GM23338 (cell line): ENCODE measurements around the gene CCT5. TPM values are rescaled to one million over a fixed set of nuclear protein-coding genes. Genes with fewer than 3 reads are reported as not detected.

Source experiments
- ATAC-seq: fragments of 200-7000 bp; cut with Tn5 transposase; 3 replicates; pipeline ENCODE4 v1.9.1; 2020
- DNase-seq: peaks from one replicate; pipeline ENCODE4 v3.0.0-alpha.2; 2015; ENCODE audit warnings: low spot score
- H2AFZ ChIP-seq: fragments of 200-600 bp; sonication (generic); 2 replicates; pipeline ENCODE4 v1.8.0; 2016; ENCODE audit warnings: antibody characterized with exemption, mild to moderate bottlenecking, moderate library complexity
- H3F3A ChIP-seq: fragments of 200-600 bp; sonication (generic); replicated peaks from 2 replicates; pipeline ENCODE4 v1.8.0; 2017; ENCODE audit warnings: antibody characterized with exemption, mixed run types, low read depth
- H3K27ac ChIP-seq: fragments of 200-600 bp; sonication (generic); 2 replicates; pipeline ENCODE4 v1.6.1; 2016; ENCODE audit warnings: low read depth
- H3K27me3 ChIP-seq: fragments of 200-600 bp; sonication (generic); 2 replicates; pipeline ENCODE4 v1.8.0; 2016; ENCODE audit warnings: mild to moderate bottlenecking, mixed run types, moderate library complexity; ENCODE audit not compliant: insufficient read depth
- H3K36me3 ChIP-seq: fragments of 200-600 bp; sonication (generic); 2 replicates; pipeline ENCODE4 v1.8.0; 2016; ENCODE audit warnings: mild to moderate bottlenecking; ENCODE audit not compliant: insufficient read depth
- H3K4me1 ChIP-seq: fragments of 200-600 bp; sonication (generic); 2 replicates; pipeline ENCODE4 v1.8.0; 2016; ENCODE audit warnings: mild to moderate bottlenecking, moderate library complexity; ENCODE audit not compliant: insufficient read depth
- H3K4me2 ChIP-seq: fragments of 200-600 bp; sonication (generic); 2 replicates; pipeline ENCODE4 v1.7.1; 2017; ENCODE audit warnings: mixed run types
- H3K4me3 ChIP-seq: fragments of 200-600 bp; sonication (generic); 2 replicates; pipeline ENCODE4 v1.6.1; 2016; ENCODE audit warnings: mixed run types
- H3K79me2 ChIP-seq: fragments of 200-600 bp; sonication (generic); replicated peaks from 2 replicates; pipeline ENCODE4 v1.8.0; 2017; ENCODE audit warnings: mild to moderate bottlenecking; ENCODE audit not compliant: insufficient read depth
- H3K9me2 ChIP-seq: fragments of 200-600 bp; sonication (generic); 2 replicates; pipeline ENCODE4 v1.8.0; 2017; ENCODE audit not compliant: insufficient read depth
- H4K20me1 ChIP-seq: fragments of 200-600 bp; sonication (generic); replicated peaks from 2 replicates; pipeline ENCODE4 v1.8.0; 2017; ENCODE audit warnings: mild to moderate bottlenecking; ENCODE audit not compliant: insufficient read depth
- H3K27ac Mint-ChIP-seq: 2 replicates; pipeline ENCODE4 v1.8.0; 2020; ENCODE audit warnings: inconsistent platforms, mild to moderate bottlenecking, moderate library complexity, mixed read lengths
- H3K27me3 Mint-ChIP-seq: 3 replicates; pipeline ENCODE4 v1.8.0; 2022; ENCODE audit warnings: low read depth, mild to moderate bottlenecking, moderate library complexity, mixed read lengths, inconsistent platforms; ENCODE audit not compliant: insufficient read depth, poor library complexity
- H3K36me3 Mint-ChIP-seq: 3 replicates; pipeline ENCODE4 v1.8.0; 2021; ENCODE audit warnings: low read depth, mild to moderate bottlenecking, inconsistent platforms, moderate library complexity, mixed read lengths
- H3K4me1 Mint-ChIP-seq: 3 replicates; pipeline ENCODE4 v1.8.0; 2020; ENCODE audit warnings: mild to moderate bottlenecking, inconsistent platforms, mixed read lengths
- H3K4me3 Mint-ChIP-seq: 3 replicates; pipeline ENCODE4 v1.8.0; 2021; ENCODE audit warnings: moderate library complexity, mild to moderate bottlenecking, inconsistent platforms, mixed read lengths
- H3K9me3 Mint-ChIP-seq: 3 replicates; pipeline ENCODE4 v1.8.0; 2020; ENCODE audit warnings: moderate library complexity, mild to moderate bottlenecking, inconsistent platforms, mixed read lengths
- CREB1 ChIP-seq: fragments of 250-450 bp; sonication (Bioruptor Pico); IDR thresholded peaks from 2 replicates; pipeline ENCODE4 v1.5.0; 2020; ENCODE audit warnings: low read depth, mild to moderate bottlenecking, moderate library complexity
- EZH2 ChIP-seq: fragments of 200-600 bp; sonication (generic); IDR thresholded peaks from one replicate; pipeline ENCODE4 v1.8.0; 2017; ENCODE audit warnings: antibody characterized with exemption, mild to moderate bottlenecking, low read depth; ENCODE audit not compliant: unreplicated experiment
- EZH2phosphoT487 ChIP-seq: fragments of 200-600 bp; sonication (generic); IDR thresholded peaks from one replicate; pipeline ENCODE4 v1.8.1; 2018; ENCODE audit warnings: antibody characterized with exemption; ENCODE audit not compliant: unreplicated experiment
- JUNB ChIP-seq: IDR thresholded peaks from one replicate; pipeline ENCODE4 v1.6.1; 2016; ENCODE audit warnings: antibody characterized with exemption; ENCODE audit not compliant: unreplicated experiment
- NANOG ChIP-seq: IDR thresholded peaks from 2 replicates; pipeline ENCODE4 v1.6.1; 2016; ENCODE audit warnings: antibody characterized with exemption, borderline replicate concordance
- POLR2AphosphoS5 ChIP-seq: IDR thresholded peaks from 2 replicates; pipeline ENCODE4 v1.6.1; 2016; ENCODE audit warnings: antibody characterized with exemption, low read depth
- STAT1 ChIP-seq: IDR thresholded peaks from one replicate; pipeline ENCODE4 v1.6.1; 2016; ENCODE audit warnings: antibody characterized with exemption; ENCODE audit not compliant: unreplicated experiment
- ZNF114 ChIP-seq: fragments of 250-450 bp; sonication (Bioruptor Pico); IDR thresholded peaks from 2 replicates; pipeline ENCODE4 v1.5.0; 2020; ENCODE audit warnings: mild to moderate bottlenecking, moderate library complexity
- ZNF331 ChIP-seq: fragments of 250-450 bp; sonication (Bioruptor Pico); IDR thresholded peaks from 2 replicates; pipeline ENCODE4 v1.5.0; 2020; ENCODE audit warnings: low read depth, mild to moderate bottlenecking, moderate library complexity
- polyA plus RNA-seq: library from polyadenylated mRNA; unstranded; fragments of >200 nt; fragmentation: Nextera tagmentation; extraction: Ambion mirVana; gene quantifications from 2 replicates; pipeline ENCODE4 v1.2.1, GENCODE V29; 2016
- total RNA-seq: library from RNA; depleted of rRNA; stranded (reverse); fragments of >200 nt; shearing (Covaris generic); gene quantifications from 2 replicates; pipeline ENCODE4 v1.2.3, GENCODE V29; 2014
- TF ChIP-seq, protein P1 (sequence below): IDR thresholded peaks from one replicate; pipeline ENCODE4 v1.6.1; 2018; ENCODE audit warnings: antibody characterized with exemption; ENCODE audit not compliant: unreplicated experiment
- TF ChIP-seq, protein P2 (sequence below), 2 experiments: fragments of 200-600 bp in 1 of 2; sonication (generic) in 1 of 2; conservative IDR thresholded peaks; 2 replicates each; pipeline versions ENCODE4 v1.5.1 to v1.6.1; 2016 to 2017; ENCODE audit warnings: antibody characterized with exemption in 2 of 2, low read depth in 2 of 2, mild to moderate bottlenecking in 2 of 2, moderate library complexity in 1 of 2
- TF ChIP-seq, protein P3 (sequence below): fragments of 250-450 bp; sonication (Bioruptor Pico); IDR thresholded peaks from 2 replicates; pipeline ENCODE4 v1.5.0; 2020; ENCODE audit warnings: mild to moderate bottlenecking, moderate library complexity

CCT5 gene
- total and polyA plus RNA-seq, 2 experiments from 2014 or later = 576 to 661 TPM

DNA sequence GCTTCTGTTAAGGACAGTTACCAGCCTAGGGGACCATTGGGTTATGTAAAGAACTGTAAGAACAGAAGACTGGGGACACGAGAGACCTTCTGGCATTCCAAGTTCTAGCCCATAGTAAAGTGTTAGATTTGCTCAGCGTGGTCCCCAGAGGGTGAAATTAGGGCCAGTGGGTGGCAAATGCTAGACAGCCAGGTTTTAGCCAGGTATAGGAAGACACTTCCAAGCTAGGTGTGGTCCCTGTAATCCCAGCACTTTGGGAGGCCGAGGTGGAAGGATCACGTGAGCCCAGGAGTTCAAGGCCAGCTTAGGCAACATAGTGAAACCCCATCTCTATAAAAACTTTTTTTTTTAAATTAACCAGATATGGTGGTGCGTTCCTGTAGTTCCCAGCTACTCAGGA, 34.7 kb upstream of the CCT5 start (continued):
- TF ChIP-seq, protein P1, sequence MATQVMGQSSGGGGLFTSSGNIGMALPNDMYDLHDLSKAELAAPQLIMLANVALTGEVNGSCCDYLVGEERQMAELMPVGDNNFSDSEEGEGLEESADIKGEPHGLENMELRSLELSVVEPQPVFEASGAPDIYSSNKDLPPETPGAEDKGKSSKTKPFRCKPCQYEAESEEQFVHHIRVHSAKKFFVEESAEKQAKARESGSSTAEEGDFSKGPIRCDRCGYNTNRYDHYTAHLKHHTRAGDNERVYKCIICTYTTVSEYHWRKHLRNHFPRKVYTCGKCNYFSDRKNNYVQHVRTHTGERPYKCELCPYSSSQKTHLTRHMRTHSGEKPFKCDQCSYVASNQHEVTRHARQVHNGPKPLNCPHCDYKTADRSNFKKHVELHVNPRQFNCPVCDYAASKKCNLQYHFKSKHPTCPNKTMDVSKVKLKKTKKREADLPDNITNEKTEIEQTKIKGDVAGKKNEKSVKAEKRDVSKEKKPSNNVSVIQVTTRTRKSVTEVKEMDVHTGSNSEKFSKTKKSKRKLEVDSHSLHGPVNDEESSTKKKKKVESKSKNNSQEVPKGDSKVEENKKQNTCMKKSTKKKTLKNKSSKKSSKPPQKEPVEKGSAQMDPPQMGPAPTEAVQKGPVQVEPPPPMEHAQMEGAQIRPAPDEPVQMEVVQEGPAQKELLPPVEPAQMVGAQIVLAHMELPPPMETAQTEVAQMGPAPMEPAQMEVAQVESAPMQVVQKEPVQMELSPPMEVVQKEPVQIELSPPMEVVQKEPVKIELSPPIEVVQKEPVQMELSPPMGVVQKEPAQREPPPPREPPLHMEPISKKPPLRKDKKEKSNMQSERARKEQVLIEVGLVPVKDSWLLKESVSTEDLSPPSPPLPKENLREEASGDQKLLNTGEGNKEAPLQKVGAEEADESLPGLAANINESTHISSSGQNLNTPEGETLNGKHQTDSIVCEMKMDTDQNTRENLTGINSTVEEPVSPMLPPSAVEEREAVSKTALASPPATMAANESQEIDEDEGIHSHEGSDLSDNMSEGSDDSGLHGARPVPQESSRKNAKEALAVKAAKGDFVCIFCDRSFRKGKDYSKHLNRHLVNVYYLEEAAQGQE = no peak
- TF ChIP-seq EZH2phosphoT487 = no peak
- TF ChIP-seq, protein P2, sequence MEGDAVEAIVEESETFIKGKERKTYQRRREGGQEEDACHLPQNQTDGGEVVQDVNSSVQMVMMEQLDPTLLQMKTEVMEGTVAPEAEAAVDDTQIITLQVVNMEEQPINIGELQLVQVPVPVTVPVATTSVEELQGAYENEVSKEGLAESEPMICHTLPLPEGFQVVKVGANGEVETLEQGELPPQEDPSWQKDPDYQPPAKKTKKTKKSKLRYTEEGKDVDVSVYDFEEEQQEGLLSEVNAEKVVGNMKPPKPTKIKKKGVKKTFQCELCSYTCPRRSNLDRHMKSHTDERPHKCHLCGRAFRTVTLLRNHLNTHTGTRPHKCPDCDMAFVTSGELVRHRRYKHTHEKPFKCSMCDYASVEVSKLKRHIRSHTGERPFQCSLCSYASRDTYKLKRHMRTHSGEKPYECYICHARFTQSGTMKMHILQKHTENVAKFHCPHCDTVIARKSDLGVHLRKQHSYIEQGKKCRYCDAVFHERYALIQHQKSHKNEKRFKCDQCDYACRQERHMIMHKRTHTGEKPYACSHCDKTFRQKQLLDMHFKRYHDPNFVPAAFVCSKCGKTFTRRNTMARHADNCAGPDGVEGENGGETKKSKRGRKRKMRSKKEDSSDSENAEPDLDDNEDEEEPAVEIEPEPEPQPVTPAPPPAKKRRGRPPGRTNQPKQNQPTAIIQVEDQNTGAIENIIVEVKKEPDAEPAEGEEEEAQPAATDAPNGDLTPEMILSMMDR (conservative IDR thresholded peaks at IDR 0.05; ENCODE audit: low read depth in 2 of 2) = no peak
- no peak for TF ChIP-seq ZNF331
- no peak for TF ChIP-seq CREB1 (CRISPR knock-in tag)
- no peak for TF ChIP-seq NANOG

DNA sequence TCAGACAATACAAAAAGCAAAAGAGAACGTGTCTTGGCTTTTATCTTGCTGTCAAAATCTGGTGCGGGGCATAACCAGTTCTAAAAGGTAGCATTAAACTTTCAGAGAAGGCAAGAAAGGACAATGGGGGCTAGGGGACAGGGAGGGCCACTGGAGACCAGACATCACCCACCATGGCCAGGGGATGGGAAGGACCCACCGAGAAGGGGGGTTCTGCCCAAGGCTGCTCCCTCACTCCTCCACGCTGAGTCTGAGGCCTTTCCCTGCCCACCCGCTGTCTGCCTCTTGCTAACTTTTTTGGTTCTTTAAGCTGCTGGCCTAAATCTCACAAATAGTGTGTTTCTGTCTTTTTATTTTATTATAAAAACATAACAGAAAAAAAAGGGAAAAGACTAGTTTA, 34.0 kb upstream of the CCT5 start:
- Mint-ChIP-seq H3K27me3 (peaks cover 4% of the 10 kb centered on the region), H3K4me3 (no peak overlapping the region), H3K27ac (no peak overlapping the region), H3K9me3 (no peaks in the 10 kb centered on the region), H3K36me3 (no peaks in the 10 kb centered on the region), H3K4me1 (peaks cover 10% of the 10 kb centered on the region)
- no peaks in the 10 kb centered on the region for H4K20me1 ChIP-seq
- H3F3A ChIP-seq = 0 out of 2 replicates have a peak, but pooled peaks cover 2% of the 10 kb centered on the region
- no peaks in the 10 kb centered on the region; the same call in 1 of the 2 replicates for H3K4me1 ChIP-seq
- no peak overlapping the region for H3K27ac ChIP-seq
- no peaks in the 10 kb centered on the region for H3K36me3 ChIP-seq
- ATAC-seq (no peak), DNase-seq (no peak)
- no peak overlapping the region for H2AFZ ChIP-seq
- no peaks in the 10 kb centered on the region for H3K27me3 ChIP-seq
- H3K79me2 ChIP-seq = no peaks in the 10 kb centered on the region
- no peak overlapping the region for H3K4me2 ChIP-seq
- no peaks in the 10 kb centered on the region for H3K9me2 ChIP-seq
- no peak overlapping the region for H3K4me3 ChIP-seq
- TF ChIP-seq, protein P2 (conservative IDR thresholded peaks at IDR 0.05; ENCODE audit: low read depth in 2 of 2) = no peak
- TF ChIP-seq POLR2AphosphoS5 = no peak
- TF ChIP-seq, protein P3, sequence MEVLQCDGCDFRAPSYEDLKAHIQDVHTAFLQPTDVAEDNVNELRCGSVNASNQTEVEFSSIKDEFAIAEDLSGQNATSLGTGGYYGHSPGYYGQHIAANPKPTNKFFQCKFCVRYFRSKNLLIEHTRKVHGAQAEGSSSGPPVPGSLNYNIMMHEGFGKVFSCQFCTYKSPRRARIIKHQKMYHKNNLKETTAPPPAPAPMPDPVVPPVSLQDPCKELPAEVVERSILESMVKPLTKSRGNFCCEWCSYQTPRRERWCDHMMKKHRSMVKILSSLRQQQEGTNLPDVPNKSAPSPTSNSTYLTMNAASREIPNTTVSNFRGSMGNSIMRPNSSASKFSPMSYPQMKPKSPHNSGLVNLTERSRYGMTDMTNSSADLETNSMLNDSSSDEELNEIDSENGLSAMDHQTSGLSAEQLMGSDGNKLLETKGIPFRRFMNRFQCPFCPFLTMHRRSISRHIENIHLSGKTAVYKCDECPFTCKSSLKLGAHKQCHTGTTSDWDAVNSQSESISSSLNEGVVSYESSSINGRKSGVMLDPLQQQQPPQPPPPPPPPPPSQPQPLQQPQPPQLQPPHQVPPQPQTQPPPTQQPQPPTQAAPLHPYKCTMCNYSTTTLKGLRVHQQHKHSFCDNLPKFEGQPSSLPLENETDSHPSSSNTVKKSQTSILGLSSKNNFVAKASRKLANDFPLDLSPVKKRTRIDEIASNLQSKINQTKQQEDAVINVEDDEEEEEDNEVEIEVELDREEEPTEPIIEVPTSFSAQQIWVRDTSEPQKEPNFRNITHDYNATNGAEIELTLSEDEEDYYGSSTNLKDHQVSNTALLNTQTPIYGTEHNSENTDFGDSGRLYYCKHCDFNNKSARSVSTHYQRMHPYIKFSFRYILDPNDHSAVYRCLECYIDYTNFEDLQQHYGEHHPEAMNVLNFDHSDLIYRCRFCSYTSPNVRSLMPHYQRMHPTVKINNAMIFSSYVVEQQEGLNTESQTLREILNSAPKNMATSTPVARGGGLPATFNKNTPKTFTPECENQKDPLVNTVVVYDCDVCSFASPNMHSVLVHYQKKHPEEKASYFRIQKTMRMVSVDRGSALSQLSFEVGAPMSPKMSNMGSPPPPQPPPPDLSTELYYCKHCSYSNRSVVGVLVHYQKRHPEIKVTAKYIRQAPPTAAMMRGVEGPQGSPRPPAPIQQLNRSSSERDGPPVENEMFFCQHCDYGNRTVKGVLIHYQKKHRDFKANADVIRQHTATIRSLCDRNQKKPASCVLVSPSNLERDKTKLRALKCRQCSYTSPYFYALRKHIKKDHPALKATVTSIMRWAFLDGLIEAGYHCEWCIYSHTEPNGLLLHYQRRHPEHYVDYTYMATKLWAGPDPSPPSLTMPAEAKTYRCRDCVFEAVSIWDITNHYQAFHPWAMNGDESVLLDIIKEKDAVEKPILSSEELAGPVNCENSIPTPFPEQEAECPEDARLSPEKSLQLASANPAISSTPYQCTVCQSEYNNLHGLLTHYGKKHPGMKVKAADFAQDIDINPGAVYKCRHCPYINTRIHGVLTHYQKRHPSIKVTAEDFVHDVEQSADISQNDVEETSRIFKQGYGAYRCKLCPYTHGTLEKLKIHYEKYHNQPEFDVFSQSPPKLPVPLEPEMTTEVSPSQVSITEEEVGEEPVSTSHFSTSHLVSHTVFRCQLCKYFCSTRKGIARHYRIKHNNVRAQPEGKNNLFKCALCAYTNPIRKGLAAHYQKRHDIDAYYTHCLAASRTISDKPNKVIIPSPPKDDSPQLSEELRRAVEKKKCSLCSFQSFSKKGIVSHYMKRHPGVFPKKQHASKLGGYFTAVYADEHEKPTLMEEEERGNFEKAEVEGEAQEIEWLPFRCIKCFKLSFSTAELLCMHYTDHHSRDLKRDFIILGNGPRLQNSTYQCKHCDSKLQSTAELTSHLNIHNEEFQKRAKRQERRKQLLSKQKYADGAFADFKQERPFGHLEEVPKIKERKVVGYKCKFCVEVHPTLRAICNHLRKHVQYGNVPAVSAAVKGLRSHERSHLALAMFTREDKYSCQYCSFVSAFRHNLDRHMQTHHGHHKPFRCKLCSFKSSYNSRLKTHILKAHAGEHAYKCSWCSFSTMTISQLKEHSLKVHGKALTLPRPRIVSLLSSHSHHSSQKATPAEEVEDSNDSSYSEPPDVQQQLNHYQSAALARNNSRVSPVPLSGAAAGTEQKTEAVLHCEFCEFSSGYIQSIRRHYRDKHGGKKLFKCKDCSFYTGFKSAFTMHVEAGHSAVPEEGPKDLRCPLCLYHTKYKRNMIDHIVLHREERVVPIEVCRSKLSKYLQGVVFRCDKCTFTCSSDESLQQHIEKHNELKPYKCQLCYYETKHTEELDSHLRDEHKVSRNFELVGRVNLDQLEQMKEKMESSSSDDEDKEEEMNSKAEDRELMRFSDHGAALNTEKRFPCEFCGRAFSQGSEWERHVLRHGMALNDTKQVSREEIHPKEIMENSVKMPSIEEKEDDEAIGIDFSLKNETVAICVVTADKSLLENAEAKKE (CRISPR knock-in tag) = no peak
- TF ChIP-seq STAT1 = no peak
- no peak for TF ChIP-seq ZNF114 (CRISPR knock-in tag)
- no peak for TF ChIP-seq EZH2
- no peak for TF ChIP-seq JUNB
- TF ChIP-seq EZH2phosphoT487 = no peak
- no peak for TF ChIP-seq ZNF331
